ENCODE data around the gene OR52H1. TPM values are rescaled to one million over a fixed set of nuclear protein-coding genes. Genes with fewer than 3 reads are reported as not detected.

Gene OR52H1
- total and polyA plus RNA-seq, 2 donors (not counting 3 experiments of a cell fraction or from before 2014, with no cell fraction given): 0.33 TPM; not detected in 1

- H3K4me3 ChIP-seq (replicated peaks in 1 of 3; ENCODE audit: insufficient read depth in 1 of 3, low read depth in 1 of 3, low read length in 3 of 3): no peak overlapping the region
- H3K9me1 ChIP-seq (replicated peaks; ENCODE audit: control insufficient read depth, extremely low read depth, insufficient read depth, low read length): no peaks in the 10 kb centered on the region
- intact Hi-C loops (cut with micrococcal nuclease) (no loop called here), dilution Hi-C loops (cut with MboI; ENCODE audit: extremely low pct_ligation_motif_present, low sequenced_read_pairs) (no loop called here)
- FAIRE-seq: no peak
- H3K27ac ChIP-seq (ENCODE audit: insufficient read depth, low read depth, low read length): no peak overlapping the region
- no peaks in the 10 kb centered on the region for H3K36me3 ChIP-seq (ENCODE audit: control insufficient read depth in 2 of 2, extremely low read depth in 1 of 2, insufficient read depth in 2 of 2, low read length in 2 of 2)
- H4K20me1 ChIP-seq (replicated peaks; ENCODE audit: control insufficient read depth, extremely low read depth, insufficient read depth, low read length): no peaks in the 10 kb centered on the region
- H3K27me3 ChIP-seq (ENCODE audit: control insufficient read depth in 2 of 2, insufficient read depth in 2 of 2, low read length in 2 of 2): no peaks in the 10 kb centered on the region
- DNase-seq (ENCODE audit: low read depth, low spot score): no peak
- TF ChIP-seq JUN (IDR thresholded peaks at IDR 0.05; ENCODE audit: borderline replicate concordance, insufficient read depth, insufficient read length, low read depth) (no peak), MYC (IDR thresholded peaks at IDR 0.05; ENCODE audit: low read depth, low read length) (no peak), MAX (IDR thresholded peaks at IDR 0.05; ENCODE audit: insufficient read depth, insufficient read length) (no peak), POLR2A (IDR thresholded peaks at IDR 0.05; ENCODE audit: low read depth, low read length) (no peak), EZH2 (IDR thresholded peaks at IDR 0.05; ENCODE audit: borderline replicate concordance, low read depth, low read length, severe bottlenecking) (no peak), FOS (IDR thresholded peaks at IDR 0.05; ENCODE audit: borderline replicate concordance, insufficient read depth, low read length) (no peak), CTCF (IDR thresholded peaks at IDR 0.05; ENCODE audit: extremely low read depth in 1 of 2, insufficient read depth in 1 of 2, low read depth in 1 of 2, low read length in 2 of 2) (no peak)
- no peaks in the 10 kb centered on the region for H3K9me3 ChIP-seq (replicated peaks; ENCODE audit: control insufficient read depth, insufficient read depth, low read length)
- no peak overlapping the region for H2AFZ ChIP-seq (ENCODE audit: low read depth, low read length)
- POLR2A ChIA-PET: no interaction called here
- no peak overlapping the region for H3K9ac ChIP-seq (replicated peaks; ENCODE audit: extremely low read depth, insufficient read depth, low read length)
- H3K4me2 ChIP-seq (ENCODE audit: insufficient read depth, low read length): no peak overlapping the region
- H3K4me1 ChIP-seq (ENCODE audit: control insufficient read depth, extremely low read depth, insufficient read depth, low read length): no peaks in the 10 kb centered on the region
- no TSS peak for BruUV-seq (replicated peaks)
- CTCF ChIA-PET: no interaction called here
- no peaks in the 10 kb centered on the region for H3K79me2 ChIP-seq (ENCODE audit: control insufficient read depth, insufficient read depth, low read length)
Measured at GRCh38 chr11:5531053-5531831, 17.1 kb downstream of the OR52H1 start.
